ENCODE measurements around the gene GSAP.
A peak's percentile ranks its signal among the peaks of the same experiment; 100 is the strongest.

- TF ChIP-seq POLR2A (IDR thresholded peaks at IDR 0.05; ENCODE audit: low read depth, low read length) (no peak), CTCF (IDR thresholded peaks at IDR 0.05; ENCODE audit: extremely low read depth in 1 of 2, insufficient read depth in 1 of 2, low read depth in 1 of 2, low read length in 2 of 2) (no peak), EZH2 (IDR thresholded peaks at IDR 0.05; ENCODE audit: borderline replicate concordance, low read depth, low read length, severe bottlenecking) (no peak), POLR2AphosphoS5 (IDR thresholded peaks at IDR 0.05; ENCODE audit: insufficient read depth, low read depth, low read length) (no peak), FOS (IDR thresholded peaks at IDR 0.05; ENCODE audit: borderline replicate concordance, insufficient read depth, low read length) (peak; percentile 16), MYC (IDR thresholded peaks at IDR 0.05; ENCODE audit: low read depth, low read length) (no peak), GATA2 (IDR thresholded peaks at IDR 0.05; ENCODE audit: insufficient read depth, insufficient read length, low read depth, low read length) (no peak)
Measured at GRCh38 chr7:77348371-77348813, 67.8 kb downstream of the GSAP start.

All from endothelial cell of umbilical vein (primary cell).